Right lobe of liver (tissue), 4 donors: ENCODE results near the gene FAM83F.

ENCODE experiments used
- CTCF ChIP-seq, 4 donors: fragments of 200-600 bp in 3 of 4; fragments of 450-650 bp in 1 of 4; IDR thresholded peaks; one replicate each; pipeline versions ENCODE4 v1.5.1 to v1.8.0; 2016 to 2022; ENCODE audit warnings: antibody characterized with exemption in 4 of 4, mild to moderate bottlenecking in 2 of 4
- POLR2A ChIP-seq: fragments of 450-650 bp; IDR thresholded peaks from one replicate; pipeline ENCODE4 v1.6.1; 2017; ENCODE audit warnings: antibody characterized with exemption, mild to moderate bottlenecking
- donor health status: DM: no; HTN: no; CAD: no.
- donor health status: DM: no; HTN: no; CAD: no.
- donor health status: DM: no; HTN: yes; CAD: no.

- TF ChIP-seq CTCF (IDR thresholded peaks at IDR 0.05) (no peak), POLR2A (no peak)
Measured at GRCh38 chr22:39997939-39998726, 3.4 kb downstream of the FAM83F start.
